Thoracic aorta (tissue), 2 donors: Measurements from ENCODE around the gene PPP1R7. TPM values are rescaled to one million over a fixed set of nuclear protein-coding genes. Genes with fewer than 3 reads are reported as not detected.

Experiments
- ATAC-seq: fragments of 150-250 bp; one replicate; pipeline ENCODE4 v1.8.0; 2017; ENCODE audit warnings: low read depth; ENCODE audit not compliant: insufficient number of reproducible peaks, low FRiP score
- DNase-seq: peaks from one replicate; pipeline ENCODE4 v3.0.0-alpha.2; 2020; ENCODE audit warnings: low spot score
- H3K27ac ChIP-seq, 2 donors: fragments of 200-600 bp; sonication (generic); 1 replicate in 1 of 2; 2 replicates in 1 of 2; pipeline ENCODE4 v1.5.1; 2016; ENCODE audit warnings: mild to moderate bottlenecking in 2 of 2, moderate library complexity in 2 of 2
- H3K27me3 ChIP-seq: fragments of 200-600 bp; sonication (generic); replicated peaks from 2 replicates; pipeline ENCODE4 v1.6.0; 2016; ENCODE audit warnings: mild to moderate bottlenecking; ENCODE audit not compliant: insufficient read depth
- H3K36me3 ChIP-seq: fragments of 200-600 bp; sonication (generic); one replicate; pipeline ENCODE4 v1.5.1; 2016
- H3K4me1 ChIP-seq, 2 donors: fragments of 200-600 bp; sonication (generic); 1 replicate in 1 of 2; 2 replicates in 1 of 2; pipeline versions ENCODE4 v1.5.1 to v1.6.0; 2016; ENCODE audit warnings: low read depth in 2 of 2, mild to moderate bottlenecking in 1 of 2; ENCODE audit not compliant: control insufficient read depth in 1 of 2
- H3K4me3 ChIP-seq: fragments of 200-600 bp; sonication (generic); 2 replicates; pipeline ENCODE4 v1.5.1; 2016; ENCODE audit warnings: mild to moderate bottlenecking
- H3K9me3 ChIP-seq: fragments of 200-600 bp; sonication (generic); 2 replicates; pipeline ENCODE4 v1.5.1; 2016
- total RNA-seq, 2 donors: library from RNA; depleted of rRNA; stranded (reverse); fragments of >200 nt; gene quantifications; one replicate each; pipeline versions ENCODE4 v1.1.0 to v1.2.3, GENCODE V29; 2016
- TF ChIP-seq, protein P1 (sequence below): fragments of 200-600 bp; sonication (generic); IDR thresholded peaks from one replicate; pipeline ENCODE4 v1.5.1; 2019; ENCODE audit warnings: antibody characterized with exemption

The PPP1R7 gene
- total RNA-seq, 2 donors from 2014 or later = 28.9 to 40.3 TPM

DNA sequence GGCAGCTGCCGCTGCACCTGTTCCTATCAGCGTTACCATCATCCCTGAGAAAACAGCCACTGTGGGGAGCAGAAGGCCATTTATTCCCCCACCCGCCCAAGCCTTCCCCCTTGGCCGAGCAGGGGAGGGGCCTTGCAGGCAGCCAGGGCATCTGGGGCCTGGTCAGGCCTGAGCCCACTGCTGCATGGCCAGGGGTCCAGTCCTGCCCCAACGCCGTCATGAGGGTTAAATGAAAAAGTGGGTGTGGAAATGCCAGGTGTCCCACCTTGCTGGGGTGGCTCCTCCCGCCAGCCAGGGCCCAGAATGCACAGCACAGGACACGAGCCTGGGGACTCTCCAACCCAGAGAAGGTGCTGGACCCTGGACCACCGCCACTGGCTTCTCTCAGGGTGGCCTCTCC, 52.4 kb downstream of the PPP1R7 start:
- H3K9me3 ChIP-seq = no peaks in the 10 kb centered on the region
- no peaks in the 10 kb centered on the region for H3K4me1 ChIP-seq
- TF ChIP-seq, protein P1, sequence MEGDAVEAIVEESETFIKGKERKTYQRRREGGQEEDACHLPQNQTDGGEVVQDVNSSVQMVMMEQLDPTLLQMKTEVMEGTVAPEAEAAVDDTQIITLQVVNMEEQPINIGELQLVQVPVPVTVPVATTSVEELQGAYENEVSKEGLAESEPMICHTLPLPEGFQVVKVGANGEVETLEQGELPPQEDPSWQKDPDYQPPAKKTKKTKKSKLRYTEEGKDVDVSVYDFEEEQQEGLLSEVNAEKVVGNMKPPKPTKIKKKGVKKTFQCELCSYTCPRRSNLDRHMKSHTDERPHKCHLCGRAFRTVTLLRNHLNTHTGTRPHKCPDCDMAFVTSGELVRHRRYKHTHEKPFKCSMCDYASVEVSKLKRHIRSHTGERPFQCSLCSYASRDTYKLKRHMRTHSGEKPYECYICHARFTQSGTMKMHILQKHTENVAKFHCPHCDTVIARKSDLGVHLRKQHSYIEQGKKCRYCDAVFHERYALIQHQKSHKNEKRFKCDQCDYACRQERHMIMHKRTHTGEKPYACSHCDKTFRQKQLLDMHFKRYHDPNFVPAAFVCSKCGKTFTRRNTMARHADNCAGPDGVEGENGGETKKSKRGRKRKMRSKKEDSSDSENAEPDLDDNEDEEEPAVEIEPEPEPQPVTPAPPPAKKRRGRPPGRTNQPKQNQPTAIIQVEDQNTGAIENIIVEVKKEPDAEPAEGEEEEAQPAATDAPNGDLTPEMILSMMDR = no peak
- H3K27me3 ChIP-seq = no peaks in the 10 kb centered on the region
- DNase-seq (no peak), ATAC-seq (no peak)
- H3K27ac ChIP-seq = no peak overlapping the region
- H3K36me3 ChIP-seq = no peaks in the 10 kb centered on the region
- H3K4me3 ChIP-seq = no peak overlapping the region

DNA sequence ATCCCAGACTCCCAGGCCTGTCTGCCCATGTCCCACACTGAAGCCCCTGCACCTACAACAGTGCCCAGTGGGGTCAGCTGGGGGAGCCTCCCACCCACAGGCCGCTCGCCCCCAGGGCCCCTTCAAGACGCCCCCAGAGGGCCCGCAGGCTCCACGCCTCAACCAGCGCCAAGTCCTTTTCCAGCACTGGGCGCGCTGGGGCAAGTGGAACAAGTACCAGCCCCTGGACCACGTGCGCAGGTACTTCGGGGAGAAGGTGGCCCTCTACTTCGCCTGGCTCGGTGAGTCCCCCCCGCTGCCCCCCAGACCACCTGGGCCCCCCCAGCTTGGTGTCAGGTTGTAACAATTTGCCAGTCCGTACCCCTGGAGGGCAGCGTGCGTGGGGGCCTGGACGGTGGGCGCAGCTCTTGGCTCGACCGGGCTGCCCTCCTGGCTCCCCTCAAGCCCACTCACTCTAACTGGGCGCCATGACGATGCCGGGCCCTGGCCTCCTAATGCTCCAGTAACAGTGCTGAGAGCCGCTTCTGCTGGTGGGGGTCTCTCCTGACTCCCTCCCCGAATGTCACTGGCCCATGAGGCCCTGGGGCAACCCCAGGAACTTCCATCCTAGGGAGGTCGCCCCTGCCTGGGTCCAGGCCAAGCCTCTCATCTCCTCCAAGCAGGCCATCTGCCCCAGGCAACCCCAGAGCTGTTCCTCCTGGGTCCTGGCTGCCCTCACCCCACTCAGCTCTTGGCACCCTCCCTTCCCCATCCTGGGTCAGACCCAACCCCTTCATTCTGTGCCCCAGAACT, 53.1 kb downstream of the PPP1R7 start:
- TF ChIP-seq, protein P1 = no peak
- Histone ChIP-seq H3K4me1 (no peaks in the 10 kb centered on the region), H3K36me3 (no peaks in the 10 kb centered on the region), H3K27ac (no peak overlapping the region), H3K9me3 (no peaks in the 10 kb centered on the region), H3K27me3 (no peaks in the 10 kb centered on the region), H3K4me3 (no peak overlapping the region)
- DNase-seq (no peak), ATAC-seq (no peak)

DNA sequence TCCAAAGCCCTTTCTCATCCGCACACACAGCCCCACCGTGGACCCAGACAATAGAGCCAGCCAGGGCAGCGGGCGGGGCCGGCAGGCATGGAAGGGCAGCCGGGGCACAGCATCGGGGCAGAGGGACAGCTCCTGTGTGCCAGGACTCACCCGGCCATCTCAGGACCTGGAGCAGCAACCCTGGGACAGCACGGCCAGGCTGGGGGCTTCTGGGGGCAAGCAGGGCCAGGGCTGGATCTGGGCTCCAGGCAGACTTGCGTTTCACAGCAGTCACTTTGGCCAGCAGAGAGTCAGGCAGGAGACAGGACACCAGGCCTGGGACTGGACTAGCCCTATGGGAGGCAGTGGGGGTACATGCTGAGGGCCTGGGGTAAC, 53.7 kb downstream of the PPP1R7 start:
- Histone ChIP-seq H3K9me3 (no peaks in the 10 kb centered on the region), H3K4me3 (no peak overlapping the region), H3K36me3 (no peaks in the 10 kb centered on the region), H3K27ac (no peak overlapping the region), H3K27me3 (no peaks in the 10 kb centered on the region), H3K4me1 (no peaks in the 10 kb centered on the region)
- DNase-seq (no peak), ATAC-seq (no peak)
- TF ChIP-seq, protein P1 = no peak

DNA sequence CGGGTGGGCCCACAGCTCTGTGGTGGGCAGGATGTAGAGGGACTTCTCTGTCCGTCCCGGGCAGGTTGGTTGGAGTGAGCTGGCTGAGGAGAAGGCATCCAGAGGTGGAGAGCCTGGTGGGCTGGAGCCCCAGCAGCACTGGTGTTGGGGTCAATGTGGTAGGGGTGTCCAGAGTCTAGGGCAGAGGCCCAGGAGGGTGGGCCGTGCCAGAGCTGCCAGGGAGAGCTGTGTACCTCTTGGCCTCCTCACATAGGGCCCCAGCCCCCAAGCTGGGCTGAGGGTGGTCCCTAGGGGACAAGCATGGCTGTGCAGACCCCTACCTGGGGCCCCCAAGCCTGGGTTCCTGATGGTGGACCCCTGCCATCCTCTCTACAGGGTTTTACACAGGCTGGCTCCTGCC, 54.2 kb downstream of the PPP1R7 start:
- Histone ChIP-seq H3K27me3 (no peaks in the 10 kb centered on the region), H3K4me1 (no peaks in the 10 kb centered on the region), H3K4me3 (no peak overlapping the region), H3K27ac (no peak overlapping the region), H3K9me3 (no peaks in the 10 kb centered on the region), H3K36me3 (no peaks in the 10 kb centered on the region)
- TF ChIP-seq, protein P1 = no peak
- DNase-seq (no peak), ATAC-seq (no peak)

DNA sequence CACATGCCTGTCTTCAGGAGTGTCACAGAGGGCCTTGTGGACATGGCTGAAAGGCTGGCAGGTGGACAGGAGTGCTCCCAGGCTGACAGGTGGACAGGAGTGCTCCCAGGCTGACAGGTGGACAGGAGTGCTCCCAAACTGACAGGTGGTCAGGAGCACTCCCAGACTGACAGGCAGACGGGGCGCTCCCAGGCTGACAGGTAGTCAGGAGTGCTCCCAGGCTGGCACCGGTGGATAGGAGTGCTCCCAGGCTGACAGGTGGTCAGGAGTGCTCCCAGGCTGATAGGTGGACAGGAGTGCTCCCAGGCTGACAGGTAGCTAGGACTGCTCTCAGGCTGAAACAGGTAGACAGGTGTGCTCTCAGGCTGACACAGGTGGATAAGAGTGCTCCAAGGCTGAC, 54.8 kb downstream of the PPP1R7 start:
- ATAC-seq = no peak

More for the DNA sequence above, 54.8 kb downstream of the PPP1R7 start:
- H3K27ac ChIP-seq = no peak overlapping the region
- no peaks in the 10 kb centered on the region for H3K27me3 ChIP-seq
- TF ChIP-seq, protein P1 = no peak
- no peak for DNase-seq
- no peaks in the 10 kb centered on the region for H3K9me3 ChIP-seq
- H3K4me1 ChIP-seq = no peaks in the 10 kb centered on the region
- no peaks in the 10 kb centered on the region for H3K36me3 ChIP-seq
- no peak overlapping the region for H3K4me3 ChIP-seq
